Measurements from ENCODE around the gene LCORL.
A peak's percentile ranks its signal among the peaks of the same experiment; 100 is the strongest.

Gene LCORL

DNA sequence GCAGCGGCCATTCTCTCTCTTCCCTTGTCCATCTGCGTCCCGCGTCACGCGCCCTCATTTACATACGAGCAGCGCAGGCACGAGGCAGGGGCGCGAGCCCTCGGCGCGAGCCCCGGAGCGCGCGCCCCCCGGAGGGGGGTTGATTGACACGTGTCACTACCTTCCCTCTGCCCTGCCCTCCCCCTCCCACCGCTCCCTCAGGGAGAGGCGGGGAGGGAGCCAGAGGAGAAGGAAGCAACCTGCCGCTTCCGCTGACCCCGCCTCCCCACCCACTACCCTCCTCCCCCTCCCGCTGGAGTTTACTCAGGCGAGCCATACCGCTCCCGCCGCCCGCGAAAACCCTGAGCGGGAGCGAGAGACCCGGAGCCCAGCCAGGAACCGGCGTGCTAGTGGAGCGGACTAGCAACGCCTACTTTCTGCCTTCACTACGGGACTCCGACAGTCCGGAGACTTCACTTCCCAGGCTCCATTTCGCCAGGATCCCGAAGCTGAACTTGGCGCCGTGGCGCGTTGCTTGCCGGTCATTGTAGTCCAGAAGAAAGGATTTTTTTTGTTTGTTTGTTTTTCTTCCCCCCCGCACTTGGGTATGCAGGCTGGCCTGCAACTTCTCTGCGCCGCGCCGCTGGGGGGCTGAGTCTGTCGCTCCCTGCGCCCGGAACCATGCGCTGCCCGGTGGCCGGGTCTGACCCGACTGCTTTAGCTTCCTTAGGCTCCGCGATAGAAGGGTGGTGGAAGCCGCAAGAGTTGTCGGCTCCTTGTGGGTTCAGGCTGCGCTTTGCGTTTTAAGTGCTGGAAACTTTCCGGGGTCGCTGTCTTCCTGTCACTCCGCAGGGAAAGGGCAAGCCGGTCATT, at the start of gene LCORL:
Gene LCORL, minus strand, starts transcription at position 36 of the 852 bp plus-strand sequence. Its CDS starts 4 bp downstream, at position 32.
- Histone ChIP-seq H3K4me3 (ENCODE audit: low read length) (peak within 1 kb of the TSS; percentile 69), H3K36me3 (ENCODE audit: control insufficient read depth, insufficient read depth, low read length) (no peaks in the 10 kb centered on the region), H3K9ac (ENCODE audit: low read length) (peak within 1 kb of the TSS; percentile 24), H3K4me1 (ENCODE audit: control insufficient read depth, insufficient read depth, low read length) (peaks cover 10% of the 10 kb centered on the region), H3K9me3 (ENCODE audit: control insufficient read depth, low read length) (no peaks in the 10 kb centered on the region), H3K27me3 (ENCODE audit: control insufficient read depth, insufficient read depth, low read length) (no peaks in the 10 kb centered on the region)

DNA sequence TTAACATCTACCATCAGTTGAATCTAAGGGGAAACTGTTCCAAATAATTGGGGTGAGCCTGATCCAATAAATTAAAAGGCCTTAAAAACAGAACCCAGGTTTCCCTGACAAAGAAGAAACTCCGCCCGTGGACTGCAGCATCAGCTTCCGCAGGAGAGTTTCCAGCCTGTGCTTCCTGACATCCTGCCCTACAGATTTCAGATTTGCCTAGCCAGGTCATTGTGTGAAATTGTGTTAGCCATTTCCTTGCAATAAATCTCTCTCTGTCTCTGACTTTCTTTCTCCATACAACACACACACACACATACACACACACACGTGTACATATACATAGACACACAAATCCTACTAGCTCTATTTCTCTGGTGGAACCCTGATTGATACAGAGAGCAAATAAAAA, 48.3 kb upstream of the LCORL start:
- no peaks in the 10 kb centered on the region for H3K36me3 ChIP-seq (ENCODE audit: control insufficient read depth, insufficient read depth, low read length)
- no peak overlapping the region for H3K4me3 ChIP-seq (ENCODE audit: low read length)
- H3K4me1 ChIP-seq (ENCODE audit: control insufficient read depth, insufficient read depth, low read length) = no peaks in the 10 kb centered on the region
- H3K9ac ChIP-seq (ENCODE audit: low read length) = no peak overlapping the region
- H3K27me3 ChIP-seq (ENCODE audit: control insufficient read depth, insufficient read depth, low read length) = no peaks in the 10 kb centered on the region
- H3K9me3 ChIP-seq (ENCODE audit: control insufficient read depth, low read length) = no peaks in the 10 kb centered on the region

DNA sequence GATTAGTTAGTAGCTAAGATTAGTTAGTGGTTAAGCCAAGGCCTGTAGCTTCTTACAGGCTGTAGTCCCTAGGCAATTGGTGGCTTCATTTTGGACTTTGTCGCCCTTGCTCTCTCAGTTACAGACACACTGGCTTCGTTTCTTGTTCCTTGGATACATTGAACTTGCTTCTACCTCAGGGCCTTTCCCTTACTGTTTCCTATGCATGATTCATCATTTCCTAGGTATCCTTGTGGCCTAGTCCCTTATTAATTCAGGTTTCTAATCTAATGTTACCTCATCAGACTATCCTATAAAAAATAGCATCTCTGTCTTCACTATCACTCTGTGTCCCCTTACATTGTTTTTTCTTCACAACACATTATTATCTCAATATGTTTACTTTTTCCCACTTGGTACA, 45.5 kb upstream of the LCORL start:
- no peak overlapping the region for H3K4me3 ChIP-seq (ENCODE audit: low read length)
- H3K36me3 ChIP-seq (ENCODE audit: control insufficient read depth, insufficient read depth, low read length) = no peaks in the 10 kb centered on the region
- peaks cover 7% of the 10 kb centered on the region for H3K9me3 ChIP-seq (ENCODE audit: control insufficient read depth, low read length)
- no peaks in the 10 kb centered on the region for H3K27me3 ChIP-seq (ENCODE audit: control insufficient read depth, insufficient read depth, low read length)
- H3K9ac ChIP-seq (ENCODE audit: low read length) = no peak overlapping the region
- no peaks in the 10 kb centered on the region for H3K4me1 ChIP-seq (ENCODE audit: control insufficient read depth, insufficient read depth, low read length)

DNA sequence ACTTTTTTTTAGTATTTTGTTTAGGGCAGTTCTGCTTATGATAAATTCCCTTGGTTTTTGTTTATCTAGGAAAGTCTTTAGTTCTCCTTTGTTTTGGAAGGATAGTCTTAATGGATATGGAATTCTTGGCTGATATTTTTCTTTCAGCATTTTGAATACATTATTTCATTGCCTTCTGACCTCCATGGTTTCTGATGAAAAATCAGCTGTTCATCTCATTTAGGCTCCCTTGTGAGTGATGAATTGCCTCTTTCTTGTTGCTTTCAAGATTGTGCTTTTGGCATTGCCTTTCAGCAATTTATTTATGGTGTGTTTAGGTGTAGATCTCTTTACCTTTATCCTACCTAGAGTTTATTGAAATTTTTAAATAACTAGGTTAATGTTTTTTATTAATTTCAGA, 41.5 kb upstream of the LCORL start:
- no peak overlapping the region for H3K9ac ChIP-seq (ENCODE audit: low read length)
- no peaks in the 10 kb centered on the region for H3K27me3 ChIP-seq (ENCODE audit: control insufficient read depth, insufficient read depth, low read length)
- no peaks in the 10 kb centered on the region for H3K36me3 ChIP-seq (ENCODE audit: control insufficient read depth, insufficient read depth, low read length)
- no peak overlapping the region for H3K4me3 ChIP-seq (ENCODE audit: low read length)
- H3K9me3 ChIP-seq (ENCODE audit: control insufficient read depth, low read length) = peaks cover 7% of the 10 kb centered on the region
- H3K4me1 ChIP-seq (ENCODE audit: control insufficient read depth, insufficient read depth, low read length) = no peaks in the 10 kb centered on the region

DNA sequence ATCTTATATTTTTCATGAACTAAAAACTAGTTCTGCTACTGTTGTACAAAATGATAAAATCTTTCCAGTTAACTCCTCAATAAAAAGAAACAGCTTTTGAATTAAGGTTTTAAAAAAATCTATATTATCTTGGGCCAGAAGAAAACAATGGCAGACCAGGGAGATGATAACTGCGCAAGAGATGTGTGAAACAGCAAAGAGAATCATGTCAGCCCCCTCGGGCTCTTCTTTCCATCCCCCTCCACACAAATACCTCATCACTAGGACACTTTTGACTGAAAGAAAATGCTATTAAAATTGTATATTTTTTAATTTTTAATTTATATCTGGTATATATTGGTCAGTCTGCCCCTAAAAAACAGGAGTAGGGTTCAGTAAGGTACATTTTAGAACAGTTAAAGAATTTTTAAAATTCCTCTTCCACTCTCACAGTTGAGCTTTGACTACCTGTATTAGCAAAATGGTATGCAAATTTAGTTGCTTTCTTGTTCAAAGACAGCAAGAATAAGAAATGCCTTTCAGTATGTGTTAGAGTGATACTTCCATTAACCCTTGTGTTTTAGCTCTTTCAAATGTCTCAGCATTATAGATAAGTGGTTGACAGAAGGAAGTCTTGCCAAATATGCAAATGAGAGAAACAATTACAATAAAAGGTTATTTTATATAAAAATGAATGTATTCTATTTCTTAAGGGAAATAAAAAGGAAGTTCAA, 36.4 kb upstream of the LCORL start:
- Histone ChIP-seq H3K4me1 (ENCODE audit: control insufficient read depth, insufficient read depth, low read length) (no peaks in the 10 kb centered on the region), H3K36me3 (ENCODE audit: control insufficient read depth, insufficient read depth, low read length) (no peaks in the 10 kb centered on the region), H3K27me3 (ENCODE audit: control insufficient read depth, insufficient read depth, low read length) (no peaks in the 10 kb centered on the region), H3K9me3 (ENCODE audit: control insufficient read depth, low read length) (no peaks in the 10 kb centered on the region), H3K9ac (ENCODE audit: low read length) (no peak overlapping the region), H3K4me3 (ENCODE audit: low read length) (no peak overlapping the region)

DNA sequence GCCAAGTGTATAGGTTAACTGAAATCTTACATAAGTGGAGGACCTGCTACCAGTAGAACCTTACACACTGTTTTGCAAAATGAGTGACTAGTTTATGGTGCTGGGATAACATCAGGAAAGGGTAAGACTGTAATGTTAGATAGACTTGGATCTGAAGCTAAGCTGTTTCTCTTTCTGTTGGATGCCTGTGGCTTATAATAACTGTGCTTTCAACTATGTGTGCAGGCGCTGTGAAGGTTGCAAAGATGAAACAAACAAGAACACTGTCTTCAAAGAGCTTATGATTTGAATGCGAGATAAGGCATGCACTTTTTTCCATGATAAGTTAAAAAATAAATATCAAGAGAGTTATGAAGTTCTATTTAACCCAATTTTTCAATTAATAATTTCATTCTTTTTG, 34.5 kb upstream of the LCORL start:
- no peaks in the 10 kb centered on the region for H3K4me1 ChIP-seq (ENCODE audit: control insufficient read depth, insufficient read depth, low read length)
- H3K27me3 ChIP-seq (ENCODE audit: control insufficient read depth, insufficient read depth, low read length) = no peaks in the 10 kb centered on the region
- no peaks in the 10 kb centered on the region for H3K9me3 ChIP-seq (ENCODE audit: control insufficient read depth, low read length)
- no peaks in the 10 kb centered on the region for H3K36me3 ChIP-seq (ENCODE audit: control insufficient read depth, insufficient read depth, low read length)
- H3K4me3 ChIP-seq (ENCODE audit: low read length) = no peak overlapping the region
- H3K9ac ChIP-seq (ENCODE audit: low read length) = no peak overlapping the region

DNA sequence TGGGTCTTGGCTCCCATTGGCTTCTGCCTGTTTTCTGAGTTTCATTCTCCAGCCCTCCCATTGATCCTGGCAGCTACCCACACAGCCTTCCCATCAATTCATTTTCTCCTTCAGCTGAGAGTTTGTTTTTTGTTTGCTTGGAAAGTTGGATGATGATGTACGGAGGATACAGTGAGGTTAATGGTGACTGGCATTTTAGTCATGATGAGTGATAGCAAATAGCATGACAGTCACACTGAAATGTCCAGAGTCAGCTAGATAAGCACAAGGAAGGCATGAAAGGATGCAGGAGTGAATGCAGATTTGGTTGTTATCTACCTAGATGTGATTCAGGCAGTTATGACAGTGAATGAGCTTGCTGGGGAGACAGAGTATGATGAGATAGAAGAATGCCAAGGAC, 30.6 kb upstream of the LCORL start:
- H3K9me3 ChIP-seq (ENCODE audit: control insufficient read depth, low read length) = no peaks in the 10 kb centered on the region
- no peaks in the 10 kb centered on the region for H3K4me1 ChIP-seq (ENCODE audit: control insufficient read depth, insufficient read depth, low read length)
- no peaks in the 10 kb centered on the region for H3K36me3 ChIP-seq (ENCODE audit: control insufficient read depth, insufficient read depth, low read length)
- no peak overlapping the region for H3K9ac ChIP-seq (ENCODE audit: low read length)
- H3K27me3 ChIP-seq (ENCODE audit: control insufficient read depth, insufficient read depth, low read length) = no peaks in the 10 kb centered on the region
- H3K4me3 ChIP-seq (ENCODE audit: low read length) = no peak overlapping the region

DNA sequence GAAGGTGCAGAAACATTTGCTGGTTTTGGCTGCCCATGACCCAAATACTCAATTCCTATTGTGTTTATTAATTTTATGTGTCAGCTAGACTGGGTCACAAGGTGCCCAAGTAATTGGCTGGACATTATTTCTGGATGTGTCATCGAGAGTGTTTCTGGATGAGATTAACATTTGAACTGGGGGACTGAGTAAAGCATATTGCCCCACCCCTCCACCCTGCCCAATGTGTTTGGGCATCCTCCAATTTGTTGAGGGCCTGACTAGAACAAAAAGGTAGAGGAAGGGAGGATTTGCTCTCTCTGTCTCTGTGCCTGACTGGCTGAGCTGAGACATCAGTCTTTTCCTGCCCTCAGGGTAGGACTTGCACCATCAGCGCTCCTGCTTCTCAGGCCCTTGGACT, 29.7 kb upstream of the LCORL start:
- Histone ChIP-seq H3K27me3 (ENCODE audit: control insufficient read depth, insufficient read depth, low read length) (no peaks in the 10 kb centered on the region), H3K9ac (ENCODE audit: low read length) (no peak overlapping the region), H3K4me3 (ENCODE audit: low read length) (no peak overlapping the region), H3K9me3 (ENCODE audit: control insufficient read depth, low read length) (no peaks in the 10 kb centered on the region), H3K36me3 (ENCODE audit: control insufficient read depth, insufficient read depth, low read length) (no peaks in the 10 kb centered on the region), H3K4me1 (ENCODE audit: control insufficient read depth, insufficient read depth, low read length) (no peaks in the 10 kb centered on the region)

DNA sequence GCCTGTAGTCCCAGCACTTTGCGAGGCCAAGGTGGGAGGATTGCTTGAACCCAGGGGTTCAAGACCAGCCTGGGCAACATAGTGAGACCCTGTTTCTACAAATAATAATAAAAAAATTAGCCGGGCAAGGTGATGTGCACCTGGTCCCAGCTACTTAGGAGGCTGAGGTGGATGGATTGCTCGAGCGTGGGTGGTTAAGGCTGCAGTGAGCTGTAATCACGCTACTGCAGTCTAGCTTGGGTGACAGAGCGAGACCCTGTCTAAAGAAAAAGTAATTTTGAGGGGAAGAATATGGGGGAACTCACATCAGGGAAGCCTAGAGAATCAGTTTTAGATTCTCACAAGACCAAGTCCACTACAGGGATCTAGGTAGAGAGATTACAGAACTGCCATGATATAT, 28.9 kb upstream of the LCORL start:
- Histone ChIP-seq H3K9ac (ENCODE audit: low read length) (no peak overlapping the region), H3K4me3 (ENCODE audit: low read length) (no peak overlapping the region), H3K4me1 (ENCODE audit: control insufficient read depth, insufficient read depth, low read length) (no peaks in the 10 kb centered on the region), H3K9me3 (ENCODE audit: control insufficient read depth, low read length) (no peaks in the 10 kb centered on the region), H3K36me3 (ENCODE audit: control insufficient read depth, insufficient read depth, low read length) (no peaks in the 10 kb centered on the region), H3K27me3 (ENCODE audit: control insufficient read depth, insufficient read depth, low read length) (no peaks in the 10 kb centered on the region)

DNA sequence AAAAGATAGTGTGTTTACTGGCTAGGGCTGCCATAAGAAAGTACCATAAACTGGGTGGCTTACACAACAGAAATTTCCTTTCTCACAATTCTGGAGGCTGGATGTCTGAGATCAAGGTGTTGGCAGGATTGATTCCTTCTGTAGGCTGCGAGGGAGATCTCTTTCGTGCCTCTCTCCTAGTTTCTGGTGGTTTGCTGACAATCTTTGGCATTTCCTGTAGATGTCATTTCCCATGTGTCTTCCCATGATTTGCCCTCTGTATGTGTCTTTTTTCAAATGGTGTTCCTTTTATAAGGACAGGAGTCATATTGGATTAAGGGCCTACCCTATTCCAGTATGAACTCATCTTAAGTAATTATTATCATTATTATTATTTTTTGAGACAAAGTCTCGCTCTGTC, 27.9 kb upstream of the LCORL start:
- no peak overlapping the region for H3K4me3 ChIP-seq (ENCODE audit: low read length)
- H3K4me1 ChIP-seq (ENCODE audit: control insufficient read depth, insufficient read depth, low read length) = no peaks in the 10 kb centered on the region
- H3K36me3 ChIP-seq (ENCODE audit: control insufficient read depth, insufficient read depth, low read length) = no peaks in the 10 kb centered on the region
- no peaks in the 10 kb centered on the region for H3K9me3 ChIP-seq (ENCODE audit: control insufficient read depth, low read length)
- H3K9ac ChIP-seq (ENCODE audit: low read length) = no peak overlapping the region
- no peaks in the 10 kb centered on the region for H3K27me3 ChIP-seq (ENCODE audit: control insufficient read depth, insufficient read depth, low read length)

DNA sequence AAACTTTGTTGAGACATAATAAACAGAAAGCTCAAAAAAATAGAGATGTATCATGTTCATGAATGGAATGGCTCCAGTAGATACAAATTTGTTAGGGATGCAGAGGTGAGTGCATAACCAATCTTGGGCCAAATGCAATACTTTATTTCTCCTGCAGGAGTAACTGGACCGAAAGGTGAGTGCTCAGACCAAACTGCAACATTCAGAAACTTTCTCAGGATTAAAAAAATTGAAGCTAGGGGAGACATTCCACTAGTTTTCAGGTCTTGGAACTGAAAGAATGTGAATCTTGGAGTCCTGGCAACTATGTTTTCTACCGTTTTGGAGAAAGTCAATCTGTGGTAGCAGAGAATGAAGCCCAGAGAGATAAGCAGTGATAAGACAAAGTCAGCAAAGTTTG, 21.2 kb upstream of the LCORL start:
- no peak overlapping the region for H3K9ac ChIP-seq (ENCODE audit: low read length)
- no peaks in the 10 kb centered on the region for H3K27me3 ChIP-seq (ENCODE audit: control insufficient read depth, insufficient read depth, low read length)
- H3K4me1 ChIP-seq (ENCODE audit: control insufficient read depth, insufficient read depth, low read length) = no peaks in the 10 kb centered on the region
- H3K9me3 ChIP-seq (ENCODE audit: control insufficient read depth, low read length) = no peaks in the 10 kb centered on the region
- H3K36me3 ChIP-seq (ENCODE audit: control insufficient read depth, insufficient read depth, low read length) = no peaks in the 10 kb centered on the region
- no peak overlapping the region for H3K4me3 ChIP-seq (ENCODE audit: low read length)

DNA sequence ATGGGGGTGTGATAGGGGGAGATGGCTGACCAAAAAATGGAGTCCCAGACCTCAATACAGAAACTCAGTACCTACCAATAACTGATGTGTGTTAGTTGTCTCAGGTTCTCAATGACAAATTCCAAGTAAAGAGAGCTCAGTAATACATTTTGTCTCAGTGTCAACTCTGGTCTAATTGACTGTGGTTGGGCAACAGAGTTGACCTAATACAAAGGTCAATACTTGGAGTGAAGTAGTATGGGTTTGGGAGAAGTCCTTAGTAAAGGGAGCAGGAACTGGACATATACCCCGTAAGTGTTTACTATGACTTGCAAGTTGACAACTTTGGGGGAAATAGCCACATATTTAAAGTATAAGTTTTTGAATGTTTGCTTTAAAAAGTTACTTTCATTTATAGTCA, 20.5 kb upstream of the LCORL start:
- no peak overlapping the region for H3K9ac ChIP-seq (ENCODE audit: low read length)
- H3K4me1 ChIP-seq (ENCODE audit: control insufficient read depth, insufficient read depth, low read length) = no peaks in the 10 kb centered on the region
- H3K36me3 ChIP-seq (ENCODE audit: control insufficient read depth, insufficient read depth, low read length) = no peaks in the 10 kb centered on the region
- H3K9me3 ChIP-seq (ENCODE audit: control insufficient read depth, low read length) = no peaks in the 10 kb centered on the region
- H3K27me3 ChIP-seq (ENCODE audit: control insufficient read depth, insufficient read depth, low read length) = no peaks in the 10 kb centered on the region
- H3K4me3 ChIP-seq (ENCODE audit: low read length) = no peak overlapping the region
